HCT116 (cell line): ENCODE data around the gene GRSF1.

Source experiments
- CEBPB ChIP-seq: IDR thresholded peaks from 2 replicates; pipeline ENCODE4 v1.6.1; 2012; ENCODE audit warnings: low read depth
- EGR1 ChIP-seq: IDR thresholded peaks from 2 replicates; pipeline ENCODE4 v1.6.1; 2012; ENCODE audit warnings: low read depth
- EZH2 ChIP-seq: fragments of 200-600 bp; sonication (generic); IDR thresholded peaks from 2 replicates; pipeline ENCODE4 v1.6.1; 2017; ENCODE audit warnings: antibody characterized with exemption, mixed run types
- EZH2phosphoT487 ChIP-seq: fragments of 200-600 bp; IDR thresholded peaks from 2 replicates; pipeline ENCODE4 v1.6.1; 2018; ENCODE audit warnings: antibody characterized with exemption, borderline replicate concordance
- POLR2A ChIP-seq: IDR thresholded peaks from 2 replicates; pipeline ENCODE4 v1.7.0; 2011; ENCODE audit warnings: borderline replicate concordance; ENCODE audit not compliant: insufficient read depth, insufficient read length; ENCODE audit errors: extremely low read depth
- POLR2AphosphoS5 ChIP-seq: IDR thresholded peaks from 2 replicates; pipeline ENCODE4 v1.6.1; 2011; ENCODE audit warnings: mild to moderate bottlenecking, low read depth, low read length, moderate library complexity
- ZNF274 ChIP-seq: fragments of 200-500 bp; sonication (Bioruptor generic); IDR thresholded peaks from 2 replicates; pipeline ENCODE4 v1.6.1; 2014; ENCODE audit warnings: mild to moderate bottlenecking, low read depth, low read length, inconsistent platforms
- TF ChIP-seq, protein P1 (sequence below), 3 experiments: fragments of 200-600 bp in 1 of 3; sonication (generic) in 1 of 3; IDR thresholded peaks in 2 of 3; conservative IDR thresholded peaks in 1 of 3; 2 replicates each; pipeline ENCODE4 v1.5.1; 2012 to 2017; ENCODE audit warnings: low read depth in 2 of 3, low read length in 2 of 3, antibody characterized with exemption in 1 of 3, borderline replicate concordance in 1 of 3, control low read depth in 1 of 3, mild to moderate bottlenecking in 1 of 3, mixed read lengths in 1 of 3, mixed run types in 1 of 3, moderate library complexity in 1 of 3; ENCODE audit not compliant: insufficient read depth in 1 of 3

DNA sequence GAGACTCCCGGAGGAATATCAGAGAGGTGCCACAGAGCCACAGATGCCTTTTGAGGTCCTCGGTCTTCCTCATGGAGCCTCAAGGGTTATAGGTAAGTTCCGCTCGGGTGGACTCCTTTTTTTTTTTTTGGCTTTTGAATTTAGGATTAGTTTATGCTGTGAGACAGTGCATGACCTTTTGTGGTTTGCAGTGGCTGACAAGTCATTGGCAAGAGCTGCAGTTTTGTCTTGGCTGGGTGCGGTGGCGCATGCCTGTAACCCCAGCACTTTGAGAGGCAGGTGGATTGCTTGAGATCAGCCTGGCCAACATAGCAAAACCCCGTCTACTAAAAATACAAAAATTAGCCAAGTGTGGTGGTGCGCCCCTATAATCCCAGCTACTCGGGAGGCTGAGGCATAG lies 4.5 kb upstream of the GRSF1 start:
- TF ChIP-seq, protein P1, sequence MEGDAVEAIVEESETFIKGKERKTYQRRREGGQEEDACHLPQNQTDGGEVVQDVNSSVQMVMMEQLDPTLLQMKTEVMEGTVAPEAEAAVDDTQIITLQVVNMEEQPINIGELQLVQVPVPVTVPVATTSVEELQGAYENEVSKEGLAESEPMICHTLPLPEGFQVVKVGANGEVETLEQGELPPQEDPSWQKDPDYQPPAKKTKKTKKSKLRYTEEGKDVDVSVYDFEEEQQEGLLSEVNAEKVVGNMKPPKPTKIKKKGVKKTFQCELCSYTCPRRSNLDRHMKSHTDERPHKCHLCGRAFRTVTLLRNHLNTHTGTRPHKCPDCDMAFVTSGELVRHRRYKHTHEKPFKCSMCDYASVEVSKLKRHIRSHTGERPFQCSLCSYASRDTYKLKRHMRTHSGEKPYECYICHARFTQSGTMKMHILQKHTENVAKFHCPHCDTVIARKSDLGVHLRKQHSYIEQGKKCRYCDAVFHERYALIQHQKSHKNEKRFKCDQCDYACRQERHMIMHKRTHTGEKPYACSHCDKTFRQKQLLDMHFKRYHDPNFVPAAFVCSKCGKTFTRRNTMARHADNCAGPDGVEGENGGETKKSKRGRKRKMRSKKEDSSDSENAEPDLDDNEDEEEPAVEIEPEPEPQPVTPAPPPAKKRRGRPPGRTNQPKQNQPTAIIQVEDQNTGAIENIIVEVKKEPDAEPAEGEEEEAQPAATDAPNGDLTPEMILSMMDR (IDR thresholded peaks at IDR 0.05 in 2 of 3, conservative IDR thresholded peaks at IDR 0.05 in 1 of 3; ENCODE audit: borderline replicate concordance in 1 of 3, insufficient read depth in 1 of 3, low read depth in 2 of 3, low read length in 2 of 3), result no peak
- TF ChIP-seq ZNF274, result no peak
- TF ChIP-seq POLR2AphosphoS5, result no peak
- TF ChIP-seq POLR2A, result no peak
- no peak for TF ChIP-seq EZH2phosphoT487
- TF ChIP-seq EGR1, result no peak
- TF ChIP-seq CEBPB, result no peak
- TF ChIP-seq EZH2, result no peak
